ENCODE results near the gene TIFAB. TPM values are rescaled to one million over a fixed set of nuclear protein-coding genes. Genes with fewer than 3 reads are reported as not detected.
A peak's percentile ranks its signal among the peaks of the same experiment; 100 is the strongest.

Gene TIFAB
- total RNA-seq, 2 experiments from 2014 or later: not detected

DNA sequence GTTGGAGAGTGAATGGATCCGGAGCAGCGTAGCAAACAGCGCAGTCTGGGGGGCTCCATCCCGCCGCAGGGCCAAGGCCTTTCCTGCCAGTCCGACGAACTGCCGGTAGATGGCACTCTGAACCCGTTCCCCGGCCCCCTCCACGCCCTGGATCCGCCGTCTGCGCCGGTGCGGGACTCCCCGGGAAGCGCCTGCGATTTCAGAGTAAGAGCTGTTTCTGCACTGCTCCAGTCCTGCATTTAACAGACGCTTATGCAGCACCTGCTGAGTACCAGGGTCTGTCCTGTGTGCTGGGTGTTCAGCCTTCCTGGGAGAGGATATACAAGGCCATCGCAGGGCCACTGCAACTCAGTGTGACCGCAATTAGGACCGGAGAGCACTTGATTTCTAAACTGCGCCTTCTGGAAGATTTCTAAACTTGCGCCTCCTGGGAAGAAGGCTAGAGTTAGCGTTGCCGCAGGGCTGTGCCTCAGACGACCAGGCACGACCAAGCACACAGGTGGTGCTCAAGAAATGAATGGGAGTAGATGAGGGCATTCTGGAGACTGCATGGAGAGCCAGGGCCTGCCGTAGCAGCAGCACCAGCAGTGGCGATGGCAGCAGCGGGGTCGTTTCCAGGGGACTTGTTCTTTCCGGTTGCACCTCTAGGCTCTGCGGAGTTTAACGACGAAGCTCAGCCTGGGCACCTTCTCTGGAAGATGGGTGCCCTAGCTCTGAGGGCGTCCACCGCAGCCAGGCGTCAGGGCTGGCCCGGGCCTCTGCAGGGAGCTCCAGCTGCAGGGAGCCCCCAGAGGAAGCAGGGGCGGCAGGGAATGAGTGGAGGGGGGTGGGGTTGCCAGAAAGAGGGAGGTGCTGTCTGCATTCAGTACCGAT is 14.3 kb upstream of the TIFAB start:
- ATAC-seq (peak; percentile 93), DNase-seq (peak; percentile 88)
- no peaks in the 10 kb centered on the region for H3K9me3 Mint-ChIP-seq (ENCODE audit: low read depth)
- H3K36me3 Mint-ChIP-seq (ENCODE audit: low read depth): no peaks in the 10 kb centered on the region
- CTCF ChIA-PET: interaction anchor here (0.6 to 14.5 kb wide), 21 partner anchors 9 to 364 kb away, joined by 3 to 282 read pairs (median 5); no protein-coding TSS in a partner anchor
- H3K4me1 Mint-ChIP-seq: peaks cover 4% of the 10 kb centered on the region
- H3K27ac Mint-ChIP-seq: no peak overlapping the region
- intact Hi-C loops (cut with DNase I, micrococcal nuclease): loop anchor here (1.0 to 5.0 kb wide), 5 partner anchors 85 to 364 kb away; no protein-coding TSS in a partner anchor
- H3K4me3 Mint-ChIP-seq: peak overlapping the region; percentile 40
- peaks cover 30% of the 10 kb centered on the region for H3K27me3 Mint-ChIP-seq
- POLR2A ChIA-PET: no interaction called here

DNA sequence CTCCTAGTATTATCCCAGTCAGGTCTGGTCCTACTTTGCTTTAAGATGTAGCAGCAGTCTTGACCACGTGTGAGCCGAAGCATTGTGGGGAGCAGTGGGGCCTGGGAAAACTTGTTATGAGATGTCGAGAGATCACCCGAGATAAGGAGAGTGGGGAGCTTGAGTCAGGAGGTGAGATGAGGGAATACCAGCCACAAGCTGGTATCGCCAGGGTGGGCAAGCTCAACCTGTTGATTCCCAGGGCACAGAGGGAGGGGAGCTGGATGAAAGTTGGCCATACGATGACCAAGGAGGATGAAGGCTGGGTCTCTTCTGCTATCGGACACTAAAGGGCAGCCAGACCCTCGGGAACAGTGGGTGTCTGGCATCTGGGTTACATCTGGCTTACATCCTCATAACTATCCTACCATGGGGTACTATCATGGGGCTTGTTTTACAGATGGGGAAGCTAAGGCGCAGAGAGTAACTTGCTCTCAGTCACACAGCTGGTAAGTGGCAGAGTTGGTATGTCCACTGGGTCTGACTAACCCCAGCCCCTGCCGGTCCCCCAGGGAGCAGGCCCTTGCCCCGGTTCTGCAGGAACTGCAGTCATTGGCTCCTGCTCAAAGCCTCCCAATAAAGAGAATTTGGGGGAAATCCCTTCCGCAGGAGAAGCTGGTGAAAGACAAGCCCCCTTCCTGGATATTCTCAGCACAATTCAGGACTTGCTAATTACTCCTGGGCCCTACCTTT is 13.4 kb upstream of the TIFAB start:
- Mint-ChIP-seq H3K36me3 (ENCODE audit: low read depth) (no peaks in the 10 kb centered on the region), H3K4me3 (no peak overlapping the region), H3K27ac (no peak overlapping the region), H3K4me1 (peaks cover 4% of the 10 kb centered on the region), H3K27me3 (peaks cover 27% of the 10 kb centered on the region), H3K9me3 (ENCODE audit: low read depth) (no peaks in the 10 kb centered on the region)
- POLR2A ChIA-PET: no interaction called here
- CTCF ChIA-PET: interaction anchor here (0.5 to 14.5 kb wide), 16 partner anchors 8 to 365 kb away, joined by 3 to 282 read pairs (median 6); partner anchors contain the start of gene TIFAB
- ATAC-seq: no peak
- DNase-seq: no peak
- intact Hi-C loops (cut with DNase I, micrococcal nuclease): loop anchor here (1.0 to 5.0 kb wide), 5 partner anchors 86 to 365 kb away; no protein-coding TSS in a partner anchor

DNA sequence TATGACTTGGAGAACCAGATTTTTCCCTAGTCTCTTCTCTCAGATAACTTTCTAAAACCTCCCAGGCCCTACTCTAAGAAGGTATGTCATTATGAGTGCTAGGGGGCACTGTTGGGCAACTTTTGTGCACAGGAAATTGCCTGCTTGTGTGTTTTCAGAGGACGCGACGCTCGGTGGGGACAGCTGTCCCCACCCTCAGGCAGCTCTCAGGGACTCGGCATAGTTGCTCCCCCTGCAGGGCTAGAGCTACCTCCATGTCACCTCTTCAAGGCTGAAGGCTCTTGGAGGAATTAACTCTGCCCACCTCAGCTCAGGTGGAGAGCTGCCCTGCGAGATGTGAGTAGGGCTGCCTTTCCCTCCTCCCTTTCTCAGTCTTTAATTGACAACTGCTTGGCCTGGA is 10.2 kb upstream of the TIFAB start:
- POLR2A ChIA-PET: interaction anchor here (0.7 kb wide), 1 partner anchor 90 kb away, joined by 9 read pairs; no protein-coding TSS in a partner anchor
- Mint-ChIP-seq H3K4me1 (peaks cover 4% of the 10 kb centered on the region), H3K27ac (no peak overlapping the region), H3K27me3 (peaks cover 19% of the 10 kb centered on the region), H3K36me3 (ENCODE audit: low read depth) (no peaks in the 10 kb centered on the region), H3K4me3 (no peak overlapping the region), H3K9me3 (ENCODE audit: low read depth) (no peaks in the 10 kb centered on the region)
- intact Hi-C loops (cut with DNase I, micrococcal nuclease): loop anchor here in 1 of 2 experiments (1.0 kb wide), 2 partner anchors 90 to 104 kb away; no protein-coding TSS in a partner anchor
- DNase-seq (peak; percentile 75), ATAC-seq (peak; percentile 60)
- CTCF ChIA-PET: interaction anchor here (0.6 to 14.5 kb wide), 20 partner anchors 16 to 474 kb away, joined by 3 to 282 read pairs (median 4); no protein-coding TSS in a partner anchor

DNA sequence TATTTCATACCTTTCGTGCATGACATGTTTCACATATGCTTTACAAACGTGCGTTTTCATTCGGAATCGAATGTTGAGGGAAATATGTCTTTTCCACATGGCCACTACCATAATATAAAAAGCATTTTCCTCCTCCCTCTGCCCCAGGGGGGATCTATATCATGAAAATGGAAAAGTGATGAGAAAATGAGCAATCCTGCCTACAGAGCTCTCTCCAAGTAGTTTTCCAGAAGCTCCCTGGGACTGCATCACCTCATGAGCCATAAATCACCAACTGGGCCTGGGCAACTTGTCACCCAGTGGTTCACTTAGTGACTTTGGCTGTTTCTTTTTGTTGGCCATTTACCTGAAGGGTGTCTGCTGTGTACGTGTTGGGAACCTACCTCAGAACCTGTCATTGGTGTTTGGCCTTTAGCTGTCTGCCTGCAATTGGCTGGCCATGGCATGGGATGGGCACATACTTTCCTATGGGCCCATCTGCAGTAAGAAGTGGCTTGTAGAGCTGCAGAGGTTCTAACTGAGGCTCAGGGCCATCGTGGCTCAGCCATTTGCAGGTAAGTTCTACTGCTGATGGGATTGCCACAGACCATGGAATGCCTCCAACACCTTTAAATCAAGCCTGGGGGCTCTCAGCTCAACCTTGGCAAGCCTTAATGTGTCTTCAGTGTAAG is 9.5 kb upstream of the TIFAB start:
- Mint-ChIP-seq H3K4me3 (no peak overlapping the region), H3K9me3 (ENCODE audit: low read depth) (no peaks in the 10 kb centered on the region), H3K4me1 (peaks cover 4% of the 10 kb centered on the region), H3K36me3 (ENCODE audit: low read depth) (no peaks in the 10 kb centered on the region), H3K27me3 (peaks cover 19% of the 10 kb centered on the region), H3K27ac (no peak overlapping the region)
- intact Hi-C loops (cut with DNase I, micrococcal nuclease): loop anchor here in 1 of 2 experiments (1.0 kb wide), 2 partner anchors 91 to 105 kb away; no protein-coding TSS in a partner anchor
- ChIA-PET CTCF (interaction anchor here (0.6 to 14.5 kb wide), 12 partner anchors 18 to 369 kb away, joined by 3 to 282 read pairs (median 4); no protein-coding TSS in a partner anchor), POLR2A (no interaction called here)
- DNase-seq (no peak), ATAC-seq (no peak)

DNA sequence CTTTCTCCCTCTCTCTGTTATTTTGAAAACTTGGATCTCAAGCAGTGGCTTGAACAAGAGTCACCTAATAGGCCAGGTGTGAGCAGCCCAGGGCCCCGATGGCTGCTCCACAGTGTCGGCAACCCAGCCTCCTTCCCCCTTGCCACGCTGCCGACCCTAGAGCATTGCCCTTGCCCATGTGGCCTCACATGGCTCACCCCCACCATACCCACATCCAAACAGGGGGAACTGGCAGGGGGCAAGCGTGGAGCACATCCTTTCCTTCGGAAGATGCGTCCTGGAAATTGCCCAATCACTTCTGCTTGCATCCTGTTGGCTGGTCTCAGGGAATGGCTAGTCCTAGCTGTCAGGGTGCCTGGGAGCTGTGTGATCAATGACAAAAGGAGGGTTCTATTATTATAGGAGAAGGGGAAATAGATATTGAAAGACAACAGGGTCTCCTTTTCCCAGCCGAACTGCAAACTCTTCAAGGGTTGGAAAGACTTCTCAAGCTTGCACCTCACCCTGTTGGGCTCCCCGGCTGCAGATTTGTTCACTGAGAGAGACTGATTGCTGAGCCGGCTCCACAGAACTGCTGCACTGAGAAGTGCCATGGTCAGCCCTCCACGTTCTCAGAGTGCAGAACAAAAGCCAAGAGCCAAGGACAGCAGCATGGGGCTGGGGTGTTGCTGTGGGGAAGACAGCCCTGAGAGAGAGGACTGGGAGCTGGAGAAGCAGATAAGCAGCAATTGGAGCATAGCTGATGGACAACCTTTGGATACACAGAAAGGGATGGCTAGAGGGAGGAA is 8.3 kb upstream of the TIFAB start:
- H3K9me3 Mint-ChIP-seq (ENCODE audit: low read depth): no peaks in the 10 kb centered on the region
- no peaks in the 10 kb centered on the region for H3K4me1 Mint-ChIP-seq
- no peak for ATAC-seq
- peaks cover 18% of the 10 kb centered on the region for H3K27me3 Mint-ChIP-seq
- no peak for DNase-seq
- H3K36me3 Mint-ChIP-seq (ENCODE audit: low read depth): no peaks in the 10 kb centered on the region
- intact Hi-C loops (cut with DNase I, micrococcal nuclease): no loop called here
- ChIA-PET CTCF (interaction anchor here (0.7 to 14.5 kb wide), 6 partner anchors 34 to 370 kb away, joined by 3 to 282 read pairs (median 41); no protein-coding TSS in a partner anchor), POLR2A (interaction anchor here (0.6 kb wide), 1 partner anchor 143 kb away, joined by 7 read pairs; no protein-coding TSS in a partner anchor)
- H3K4me3 Mint-ChIP-seq: no peak overlapping the region
- H3K27ac Mint-ChIP-seq: no peak overlapping the region

- no peak for ATAC-seq
- ChIA-PET CTCF (interaction anchor here (0.7 to 14.5 kb wide), 7 partner anchors 19 to 149 kb away, joined by 3 to 282 read pairs (median 4); no protein-coding TSS in a partner anchor), POLR2A (no interaction called here)
- no peak for DNase-seq
- no peak overlapping the region for H3K27ac Mint-ChIP-seq
- no peak overlapping the region for H3K4me3 Mint-ChIP-seq
- intact Hi-C loops (cut with DNase I, micrococcal nuclease): no loop called here
- no peaks in the 10 kb centered on the region for H3K36me3 Mint-ChIP-seq (ENCODE audit: low read depth)
- no peaks in the 10 kb centered on the region for H3K4me1 Mint-ChIP-seq
- peaks cover 12% of the 10 kb centered on the region for H3K27me3 Mint-ChIP-seq
- no peaks in the 10 kb centered on the region for H3K9me3 Mint-ChIP-seq (ENCODE audit: low read depth)
These were observed 6.8 kb upstream of the TIFAB start for GRCh38 chr5:135458921-135459331.

GRCh38 chr5:135458356-135458755 is 6.2 kb upstream of the TIFAB start:
- Mint-ChIP-seq H3K27me3 (peaks cover 13% of the 10 kb centered on the region), H3K36me3 (ENCODE audit: low read depth) (no peaks in the 10 kb centered on the region), H3K9me3 (ENCODE audit: low read depth) (no peaks in the 10 kb centered on the region), H3K4me3 (no peak overlapping the region), H3K27ac (no peak overlapping the region), H3K4me1 (no peaks in the 10 kb centered on the region)
- ATAC-seq (no peak), DNase-seq (no peak)
- CTCF ChIA-PET: interaction anchor here (0.7 to 14.5 kb wide), 14 partner anchors 8 to 352 kb away, joined by 3 to 282 read pairs (median 4); no protein-coding TSS in a partner anchor
- POLR2A ChIA-PET: no interaction called here
- intact Hi-C loops (cut with DNase I, micrococcal nuclease): no loop called here

DNA sequence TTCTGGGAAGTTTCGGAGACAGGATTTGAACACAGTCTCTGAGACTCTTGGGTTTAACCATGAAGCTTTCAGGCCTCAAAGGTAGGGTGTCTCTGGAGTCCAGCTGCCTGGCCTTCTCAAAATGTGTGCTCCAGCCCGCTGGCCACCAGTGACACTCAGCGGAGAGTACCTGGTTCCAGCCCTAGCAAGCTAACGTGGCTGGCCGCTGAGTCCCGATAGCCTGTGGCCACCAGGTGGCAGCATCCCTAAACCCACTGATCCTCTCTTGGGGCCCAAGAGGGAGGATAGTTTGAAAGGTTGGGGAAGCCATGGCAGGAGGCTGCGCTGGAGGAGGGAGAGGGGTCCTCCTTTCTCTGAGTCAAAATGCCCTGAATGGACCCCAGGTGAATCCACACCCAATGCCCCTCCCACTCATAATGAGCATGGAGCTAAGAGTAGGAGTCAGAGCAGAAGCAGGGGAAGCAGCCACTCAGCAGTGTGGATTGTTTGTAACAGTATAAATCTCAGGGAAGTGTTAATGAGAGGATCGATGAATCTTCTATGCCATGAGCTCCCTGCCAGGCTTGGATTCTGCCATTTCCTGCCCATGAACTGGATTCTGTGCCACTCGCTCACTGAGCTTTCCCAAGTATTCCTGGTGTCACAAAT is 5.4 kb upstream of the TIFAB start:
- Mint-ChIP-seq H3K36me3 (ENCODE audit: low read depth) (no peaks in the 10 kb centered on the region), H3K27ac (no peak overlapping the region), H3K4me1 (no peaks in the 10 kb centered on the region), H3K4me3 (no peak overlapping the region), H3K27me3 (peaks cover 13% of the 10 kb centered on the region), H3K9me3 (ENCODE audit: low read depth) (no peaks in the 10 kb centered on the region)
- ChIA-PET CTCF (interaction anchor here (0.6 to 14.5 kb wide), 24 partner anchors 9 to 502 kb away, joined by 3 to 282 read pairs (median 4); partner anchors contain the start of gene SLC25A48), POLR2A (no interaction called here)
- ATAC-seq (peak; percentile 77), DNase-seq (peak; percentile 81)
- intact Hi-C loops (cut with DNase I, micrococcal nuclease): no loop called here

- POLR2A ChIA-PET: no interaction called here
- H3K9me3 Mint-ChIP-seq (ENCODE audit: low read depth): no peaks in the 10 kb centered on the region
- no peak for ATAC-seq
- H3K4me3 Mint-ChIP-seq: no peak overlapping the region
- peaks cover 15% of the 10 kb centered on the region for H3K27me3 Mint-ChIP-seq
- no peaks in the 10 kb centered on the region for H3K36me3 Mint-ChIP-seq (ENCODE audit: low read depth)
- no peak overlapping the region for H3K27ac Mint-ChIP-seq
- CTCF ChIA-PET: interaction anchor here (1.0 to 14.5 kb wide), 10 partner anchors 10 to 374 kb away, joined by 3 to 282 read pairs (median 7); no protein-coding TSS in a partner anchor
- intact Hi-C loops (cut with DNase I, micrococcal nuclease): no loop called here
- no peak for DNase-seq
- no peaks in the 10 kb centered on the region for H3K4me1 Mint-ChIP-seq
These were observed 4.3 kb upstream of the TIFAB start for GRCh38 chr5:135456238-135457099.

Measured in activated CD4-positive, alpha-beta T cell treated with anti-CD3 and anti-CD28 coated beads for 36 hours (primary cell).